RWPE1 (cell line): ENCODE data around the gene USP3.

Experiments
- CTCF ChIA-PET: fragments of 350-600 bp; sonication (Branson Sonifier 250); formaldehyde crosslinking; extraction: SDS; loops from one replicate; lab custom pipeline; 2021; lab: Yijun Ruan, JAX
- POLR2A ChIA-PET: fragments of 400-600 bp; formaldehyde crosslinking; extraction: SDS; loops from one replicate; lab custom pipeline; 2020; ENCODE audit warnings: antibody characterized with exemption; ENCODE audit not compliant: low non-redundant PET; lab: Yijun Ruan, JAX
- DNase-seq: peaks from one replicate; pipeline ENCODE4 v3.0.0; 2012; ENCODE audit warnings: low spot score
- H3K27ac ChIP-seq: fragments of 450-650 bp; 2 replicates; pipeline ENCODE4 v1.5.1; 2017
- CTCF ChIP-seq: fragments of 450-650 bp; conservative IDR thresholded peaks from 2 replicates; pipeline ENCODE4 v1.5.1; 2017; ENCODE audit warnings: low read depth, mild to moderate bottlenecking

The USP3 gene

DNA sequence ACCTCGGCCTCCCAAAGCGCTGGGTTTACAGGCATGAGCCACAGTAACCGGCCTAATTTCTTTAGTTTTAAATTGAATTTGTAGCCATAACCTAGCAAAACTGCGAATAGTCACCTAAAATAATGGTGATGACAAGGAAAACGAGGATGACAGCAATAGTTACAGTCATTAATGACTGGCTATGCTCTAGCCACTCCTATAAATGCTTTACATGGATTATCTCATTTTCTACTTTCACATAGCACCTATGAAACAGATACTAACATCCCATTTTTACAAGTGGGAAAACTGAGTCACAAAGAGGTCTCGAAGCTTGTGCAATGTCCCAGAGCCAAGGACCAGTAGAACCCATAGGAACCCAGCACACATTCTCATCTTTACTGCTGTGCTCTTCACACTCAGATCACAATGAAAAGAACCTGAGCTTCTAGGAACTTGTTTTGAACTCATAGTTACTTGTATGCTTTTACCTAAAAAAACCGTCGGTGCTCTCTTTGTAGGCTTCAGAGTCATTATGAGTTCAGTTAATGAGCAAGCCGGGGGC is 132.2 kb downstream of the USP3 start:
- no peak for DNase-seq
- H3K27ac ChIP-seq = no peak overlapping the region
- ChIA-PET CTCF (no interaction called here), POLR2A (no interaction called here)
- no peak for TF ChIP-seq CTCF

GRCh38 chr15:63638839-63639238 is 134.4 kb downstream of the USP3 start:
- POLR2A ChIA-PET = no interaction called here
- CTCF ChIA-PET = no interaction called here
- TF ChIP-seq CTCF = no peak
- no peak overlapping the region for H3K27ac ChIP-seq
- DNase-seq = no peak

GRCh38 chr15:63640146-63640545 is 135.8 kb downstream of the USP3 start:
- POLR2A ChIA-PET = no interaction called here
- TF ChIP-seq CTCF = no peak
- DNase-seq = no peak
- H3K27ac ChIP-seq = no peak overlapping the region
- CTCF ChIA-PET = no interaction called here
